K562 (cell line): ENCODE measurements around the gene SPAG17. TPM values are rescaled to one million over a fixed set of nuclear protein-coding genes. Genes with fewer than 3 reads are reported as not detected.
A peak's percentile ranks its signal among the peaks of the same experiment; 100 is the strongest.

ENCODE experiments used
- ATF6 ChIP-seq: sonication (generic); formaldehyde crosslinking; IDR thresholded peaks from 2 replicates; pipeline ENCODE4 v1.4.0; 2020; ENCODE audit warnings: mild to moderate bottlenecking, missing genetic modification reagents
- BRD4 ChIP-seq: fragments of 200-600 bp; sonication (generic); IDR thresholded peaks from 2 replicates; pipeline ENCODE4 v1.6.1; 2017; ENCODE audit warnings: inconsistent platforms
- GTF3C2 ChIP-seq: IDR thresholded peaks from 3 replicates; pipeline ENCODE4 v1.6.1; 2011; ENCODE audit warnings: borderline replicate concordance, mild to moderate bottlenecking, moderate library complexity; ENCODE audit not compliant: insufficient read length; ENCODE audit errors: extremely low read depth
- MLLT1 ChIP-seq, 2 experiments: fragments of 450-650 bp; IDR thresholded peaks; 2 replicates each; pipeline ENCODE4 v1.6.1; 2016
- PCBP1 ChIP-seq: fragments of 200-400 bp; formaldehyde crosslinking; IDR thresholded peaks from 2 replicates; pipeline ENCODE4 v1.6.1; 2018; ENCODE audit warnings: mild to moderate bottlenecking, low read depth, low read length; ENCODE audit not compliant: poor library complexity, severe bottlenecking
- SREBF1 ChIP-seq: fragments of 150-350 bp; IDR thresholded peaks from 2 replicates; pipeline ENCODE4 v1.6.1; 2014; ENCODE audit warnings: antibody characterized with exemption, low read depth, low read length, borderline replicate concordance
- VEZF1 ChIP-seq: fragments of 200-800 bp; sonication (Bioruptor generic); IDR thresholded peaks from 2 replicates; pipeline ENCODE4 v1.6.1; 2017; ENCODE audit warnings: missing genetic modification characterization, missing compliant biosample characterization
- ZBTB33 ChIP-seq: sonication (generic); formaldehyde crosslinking; IDR thresholded peaks from 2 replicates; pipeline ENCODE4 v1.8.1; 2023; ENCODE audit warnings: mild to moderate bottlenecking, missing genetic modification reagents
- ZNF134 ChIP-seq: fragments of 250-450 bp; sonication (Bioruptor Pico); conservative IDR thresholded peaks from 2 replicates; pipeline ENCODE4 v1.4.0; 2020
- ZNF507 ChIP-seq: conservative IDR thresholded peaks from 2 replicates; pipeline ENCODE4 v1.6.1; 2017; ENCODE audit warnings: missing genetic modification characterization, missing compliant biosample characterization
- polyA plus RNA-seq, 8 experiments: library from polyadenylated mRNA; depleted of rRNA in 4 of 8; stranded (reverse) in 5 of 8; unstranded in 3 of 8; fragments of >200 nt; fragmentation: Nextera tagmentation in 2 of 8; fragmentation: Illumina TruSeq in 1 of 8; extraction: Ambion mirVana in 2 of 8; extraction: Trizol in 1 of 8; gene quantifications; 2 replicates each; pipeline versions ENCODE4 v1.2.1 to v1.2.3, GENCODE V29; 2011 to 2014; ENCODE audit warnings: inconsistent platforms in 1 of 8, missing spikeins in 1 of 8
- total RNA-seq, 7 experiments: library from RNA; depleted of rRNA in 6 of 7; stranded (reverse); fragments of >200 nt in 6 of 7; fragmentation: Illumina TruSeq in 2 of 7; extraction: Trizol in 2 of 7; gene quantifications; 2 replicates each; pipeline versions ENCODE4 v1.2.1 to v1.2.3, GENCODE V29; 2011 to 2021; ENCODE audit warnings: low replicate concordance in 1 of 7

The SPAG17 gene
- total and polyA plus RNA-seq, 9 of the 15 experiments (the other 6 are each of a cell fraction or from before 2014, with no cell fraction given): 0.07 to 2.1 (median 1.5) TPM

GRCh38 chr1:117929343-117930172 is 255.5 kb downstream of the SPAG17 start, which contains the start of the genes GDAP2 and WDR3 (continued):
- peak; percentile 65; the same call in 1 of the 2 replicates for TF ChIP-seq ATF6 (CRISPR knock-in tag)
- TF ChIP-seq GTF3C2: no peak
- TF ChIP-seq ZNF507 (tag): no peak
- TF ChIP-seq MLLT1 (IDR thresholded peaks at IDR 0.05): no peak
- no peak for TF ChIP-seq PCBP1
- TF ChIP-seq VEZF1 (CRISPR knock-in tag): peak; percentile 61
- no peak for TF ChIP-seq ZNF134 (CRISPR knock-in tag)
- TF ChIP-seq BRD4: no peak
- no peak for TF ChIP-seq SREBF1
- peak; percentile 38; the same call in 1 of the 2 replicates for TF ChIP-seq ZBTB33
